H54 (cell line): ENCODE measurements around the gene AFG3L2.

Experiments
- DNase-seq: peaks from one replicate; pipeline ENCODE4 v3.0.0; 2011; ENCODE audit warnings: low spot score, mixed read lengths; ENCODE audit not compliant: insufficient read length
- FAIRE-seq: peaks from 3 replicates; lab custom pipeline; 2011; peaks lifted over from hg19 to GRCh38; lab: Jason Lieb, UNC
- POLR2A ChIP-seq: IDR thresholded peaks from 2 replicates; pipeline ENCODE4 v1.6.1; 2011; ENCODE audit warnings: low read depth, mild to moderate bottlenecking, low read length

AFG3L2 gene

DNA sequence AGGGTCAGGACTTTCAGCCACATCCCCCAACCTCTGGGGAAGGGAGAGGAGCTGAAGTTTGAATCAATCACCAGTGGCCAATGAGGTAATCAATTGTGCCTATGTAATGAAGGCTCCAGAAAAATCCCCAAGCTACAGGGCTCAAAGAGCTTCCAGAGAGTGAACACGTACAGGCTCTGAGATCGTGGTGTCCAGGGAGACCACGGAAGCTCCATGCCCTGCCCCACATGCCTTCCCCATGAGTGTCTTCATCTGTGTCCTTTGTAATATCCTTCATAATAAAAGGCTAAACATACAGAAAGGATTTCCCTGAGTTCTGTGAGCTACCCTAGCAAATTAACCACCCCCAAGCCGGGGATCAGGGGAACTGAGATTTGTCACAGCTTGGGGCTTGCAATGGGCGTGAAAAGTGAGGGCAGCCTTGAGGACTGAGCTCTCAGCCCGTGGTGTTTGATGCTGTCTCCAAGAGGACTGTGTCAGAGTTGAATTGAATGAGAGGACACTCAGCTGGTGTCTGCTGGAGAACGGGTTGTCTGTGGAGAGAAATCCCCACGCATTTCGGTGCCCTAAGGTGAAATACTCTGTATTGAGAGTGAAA lies 94.5 kb downstream of the AFG3L2 start:
- DNase-seq (no peak), FAIRE-seq (no peak)
- no peak for TF ChIP-seq POLR2A

DNA sequence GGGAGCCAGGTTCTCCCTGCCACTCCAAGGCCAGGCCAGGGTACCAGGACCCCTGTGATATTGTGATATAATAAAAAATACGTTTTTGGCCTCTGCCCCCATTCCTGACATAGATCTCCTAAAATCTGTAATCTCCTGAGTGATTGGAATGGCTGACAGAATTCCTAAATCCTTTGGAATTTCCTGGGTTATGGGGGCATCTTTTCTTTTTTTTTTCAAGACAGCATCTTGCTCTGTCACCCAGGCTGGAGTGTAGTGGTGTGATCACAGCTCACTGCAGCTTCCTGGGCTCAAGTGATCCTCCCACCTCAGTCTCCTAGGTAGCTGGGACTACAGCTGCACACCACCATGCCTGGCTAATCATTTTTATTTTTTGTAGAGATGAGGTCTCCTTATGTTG lies 95.2 kb downstream of the AFG3L2 start:
- DNase-seq (no peak), FAIRE-seq (no peak)
- no peak for TF ChIP-seq POLR2A

DNA sequence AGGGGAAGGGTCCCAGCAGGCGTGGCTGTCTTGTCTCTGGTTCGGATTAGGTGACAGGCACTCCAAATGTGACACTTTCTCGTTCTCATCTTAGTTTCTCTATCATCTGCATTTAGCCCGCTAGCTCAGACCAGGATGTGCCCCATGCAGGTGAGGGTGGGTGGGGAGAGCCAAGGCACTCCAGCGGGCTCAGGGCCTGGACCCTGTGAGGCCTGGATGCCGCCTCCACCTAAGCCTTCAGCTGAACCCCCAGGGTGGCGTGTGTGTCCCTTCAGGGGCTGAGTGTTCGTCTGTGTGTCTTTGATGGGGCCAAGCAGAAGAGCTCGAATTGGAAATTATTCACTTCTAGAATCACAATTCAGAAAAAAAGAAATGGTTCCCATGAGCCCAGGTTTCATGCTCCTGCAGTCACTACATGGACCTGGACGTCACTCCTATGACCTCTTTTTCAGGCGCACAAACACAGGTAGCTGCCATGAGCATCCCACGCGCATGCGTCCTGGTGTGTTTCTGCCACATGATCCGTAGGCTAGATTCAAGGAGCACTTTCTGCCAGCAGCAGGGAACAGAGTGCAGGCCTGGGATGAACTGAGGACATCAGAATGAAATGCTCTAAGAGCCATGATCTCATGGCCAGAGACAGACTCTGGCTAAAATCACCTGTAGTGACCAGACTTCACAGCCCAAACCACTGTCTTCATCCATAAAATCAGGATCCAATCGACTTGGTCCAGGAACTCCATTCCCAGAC lies 97.1 kb downstream of the AFG3L2 start:
- TF ChIP-seq POLR2A = no peak
- FAIRE-seq (no peak), DNase-seq (no peak)
